Right lobe of liver (tissue), 6 donors: ENCODE measurements around the gene RBP3. TPM values are rescaled to one million over a fixed set of nuclear protein-coding genes. Genes with fewer than 3 reads are reported as not detected.
A peak's percentile ranks its signal among the peaks of the same experiment; 100 is the strongest.

Experiments
- ATAC-seq, 4 donors: fragments of 200-7000 bp; cut with Tn5 transposase; one replicate each; pipeline ENCODE4 v1.9.1; 2020; ENCODE audit warnings: mild to moderate bottlenecking in 4 of 4, moderate library complexity in 4 of 4
- DNase-seq, 3 donors: peaks; one replicate each; pipeline ENCODE4 v3.0.0-alpha.2; 2020
- H3K27ac ChIP-seq, 3 donors: fragments of 200-600 bp; one replicate each; pipeline ENCODE4 v1.8.0; 2022
- H3K27me3 ChIP-seq, 2 donors: fragments of 200-600 bp; one replicate each; pipeline ENCODE4 v1.8.0; 2022
- H3K36me3 ChIP-seq, 4 donors: fragments of 200-600 bp; sonication (generic) in 1 of 4; one replicate each; pipeline versions ENCODE4 v1.5.1 to v1.8.0; 2017 to 2022; ENCODE audit warnings: control low read depth in 1 of 4
- H3K4me1 ChIP-seq, 4 donors: fragments of 200-600 bp; sonication (generic) in 1 of 4; one replicate each; pipeline versions ENCODE4 v1.5.1 to v1.8.0; 2017 to 2022; ENCODE audit warnings: control low read depth in 1 of 4
- H3K4me3 ChIP-seq, 3 donors: fragments of 200-600 bp; one replicate each; pipeline ENCODE4 v1.8.0; 2022
- H3K9me3 ChIP-seq, 4 donors: fragments of 200-600 bp; sonication (generic) in 1 of 4; one replicate each; pipeline versions ENCODE4 v1.5.1 to v1.8.0; 2017 to 2022; ENCODE audit warnings: control low read depth in 1 of 4
- CTCF ChIP-seq, 4 donors: fragments of 200-600 bp in 3 of 4; fragments of 450-650 bp in 1 of 4; IDR thresholded peaks; one replicate each; pipeline versions ENCODE4 v1.5.1 to v1.8.0; 2016 to 2022; ENCODE audit warnings: antibody characterized with exemption in 4 of 4, mild to moderate bottlenecking in 2 of 4
- POLR2A ChIP-seq: fragments of 450-650 bp; IDR thresholded peaks from one replicate; pipeline ENCODE4 v1.6.1; 2017; ENCODE audit warnings: antibody characterized with exemption, mild to moderate bottlenecking
- WGBS: methylation state at CpG from one replicate; pipeline ENCODE4 v1.1.6; 2018; ENCODE audit warnings: low coverage, low lambda C conversion rate; ENCODE audit not compliant: insufficient coverage; ENCODE audit errors: missing lambda C conversion rate; 5-methylcytosine and 5-hydroxymethylcytosine counted together
- intact Hi-C, 2 donors: fragments of 100-400 bp; cut with DNase I; formaldehyde crosslinking; loops; one replicate each; pipeline versions ENCODE4 v1.11.2 to v1.14.1; 2022
- long read RNA-seq: library from polyadenylated mRNA; unstranded; transcript quantifications from one replicate; pipeline ENCODE4 v2.0.0, GENCODE V29; 2019
- total RNA-seq, 6 experiments: library from RNA; depleted of rRNA in 2 of 6; stranded (reverse); fragments of >200 nt in 2 of 6; fragmentation: NEBNext Ultra II Directional in 3 of 6; extraction: Animal tissue kit (Norgen Biotek cat#: 25700) in 3 of 6; gene quantifications; one replicate each; pipeline versions ENCODE4 v1.1.0 to v1.2.4, GENCODE V29; 2016 to 2023
- donor health status: DM: no; HTN: yes; CAD: no.
- donor health status: DM: no; HTN: no; CAD: no.
- donor health status: DM: no; HTN: no; CAD: no.
- donor health status: DM: no; HTN: yes; CAD: no.
- donor health status: DM: no; HTN: yes; CAD: no.

RBP3 gene
- total RNA-seq = not detected
- long read RNA-seq = 0 reads

- TF ChIP-seq CTCF (IDR thresholded peaks at IDR 0.05) = no peak
- TF ChIP-seq POLR2A = no peak
- Histone ChIP-seq H3K27me3 (no peaks in the 10 kb centered on the region), H3K36me3 (no peaks in the 10 kb centered on the region), H3K4me3 (no peak within 1 kb of the TSS), H3K27ac (no peak within 1 kb of the TSS), H3K4me1 (no peaks in the 10 kb centered on the region), H3K9me3 (no peaks in the 10 kb centered on the region)
- intact Hi-C loops = no loop called here
- ATAC-seq = no peak
- no peak for DNase-seq
- WGBS = no CpG with 5 or more reads among the region's 5 CpGs
Measured at GRCh38 chr10:47348138-47348651, at the start of gene RBP3. TSS of gene RBP3 (plus strand) at chr10:47348363. CDS start at chr10:47348485, 122 bp downstream.

GRCh38 chr10:47298715-47299114, 49.4 kb upstream of the RBP3 start:
- Histone ChIP-seq H3K36me3 (no peaks in the 10 kb centered on the region), H3K27me3 (peaks cover 0 to 7% of the 10 kb centered on the region in 2 donors), H3K4me1 (peaks cover 0 to 11% (median 0%) of the 10 kb centered on the region in 4 donors), H3K27ac (no peak overlapping the region), H3K9me3 (no peaks in the 10 kb centered on the region), H3K4me3 (no peak overlapping the region)
- intact Hi-C loops = no loop called here
- ATAC-seq (no peak), DNase-seq (no peak)
- WGBS = 33% methylated on average over 1 of the region's 1 CpG
- TF ChIP-seq POLR2A = no peak
- TF ChIP-seq CTCF (IDR thresholded peaks at IDR 0.05) = no peak

- H3K9me3 ChIP-seq = no peaks in the 10 kb centered on the region
- H3K27ac ChIP-seq = no peak within 1 kb of the TSS
- TF ChIP-seq CTCF (IDR thresholded peaks at IDR 0.05) (no peak), POLR2A (no peak)
- WGBS = 39% methylated on average over 7 of the region's 64 CpGs
- peaks cover 0 to 7% of the 10 kb centered on the region in 2 donors for H3K27me3 ChIP-seq
- DNase-seq = peak in 1 of 3 donors; percentile 22
- H3K4me3 ChIP-seq = peak within 1 kb of the TSS in 2 of 3 donors; percentile 21 to 43
- no peak for ATAC-seq
- H3K4me1 ChIP-seq = peaks cover 0 to 11% (median 0%) of the 10 kb centered on the region in 4 donors
- no peaks in the 10 kb centered on the region for H3K36me3 ChIP-seq
- intact Hi-C loops = no loop called here
Measured at GRCh38 chr10:47299611-47300428, 48.3 kb upstream of the RBP3 start, which contains the start of gene GDF10. TSS of gene GDF10 (plus strand) at chr10:47300197. CDS start at chr10:47300652, 455 bp downstream.

GRCh38 chr10:47300429-47300931, 47.7 kb upstream of the RBP3 start:
- H3K4me3 ChIP-seq = peak overlapping the region in 2 of 3 donors; percentile 21 to 43

GRCh38 chr10:47301833-47302232, 46.3 kb upstream of the RBP3 start:
- TF ChIP-seq POLR2A (no peak), CTCF (IDR thresholded peaks at IDR 0.05) (no peak)
- DNase-seq (peak in 1 of 3 donors; percentile 24), ATAC-seq (no peak)
- peaks cover 0 to 7% of the 10 kb centered on the region in 2 donors for H3K27me3 ChIP-seq
- H3K36me3 ChIP-seq = no peaks in the 10 kb centered on the region
- 83% methylated on average over 2 of the region's 2 CpGs for WGBS
- intact Hi-C loops = no loop called here
- no peak overlapping the region for H3K4me3 ChIP-seq
- no peak overlapping the region for H3K27ac ChIP-seq
- no peaks in the 10 kb centered on the region for H3K9me3 ChIP-seq
- peaks cover 0 to 11% (median 0%) of the 10 kb centered on the region in 4 donors for H3K4me1 ChIP-seq

More at GRCh38 chr10:47300429-47300931, 47.7 kb upstream of the RBP3 start:
- DNase-seq = peak in 1 of 3 donors; percentile 58
- no peak for TF ChIP-seq POLR2A
- intact Hi-C loops = no loop called here
- ATAC-seq = peak; percentile 43 to 71 (median 63)
- Histone ChIP-seq H3K9me3 (no peaks in the 10 kb centered on the region), H3K36me3 (no peaks in the 10 kb centered on the region), H3K27ac (no peak overlapping the region), H3K27me3 (peaks cover 0 to 7% of the 10 kb centered on the region in 2 donors), H3K4me1 (peaks cover 0 to 11% (median 0%) of the 10 kb centered on the region in 4 donors)
- no CpG with 5 or more reads among the region's 57 CpGs for WGBS
